ENCODE data around the gene MYO16. TPM values are rescaled to one million over a fixed set of nuclear protein-coding genes. Genes with fewer than 3 reads are reported as not detected.

Gene MYO16
- total RNA-seq, 1 experiment from 2014 or later, result 0.19 TPM

GRCh38 chr13:108860418-108860817 lies 231.0 kb downstream of the MYO16 start:
- no peak overlapping the region for H3K4me3 Mint-ChIP-seq (ENCODE audit: low read depth, unreplicated experiment)
- no peak overlapping the region for H3K27ac Mint-ChIP-seq (ENCODE audit: unreplicated experiment)
- H3K27me3 Mint-ChIP-seq (ENCODE audit: unreplicated experiment), result no peaks in the 10 kb centered on the region
- H3K36me3 Mint-ChIP-seq (ENCODE audit: insufficient read depth, unreplicated experiment), result no peaks in the 10 kb centered on the region
- TF ChIP-seq CTCF (IDR thresholded peaks at IDR 0.05; ENCODE audit: unreplicated experiment), result no peak
- no peak for DNase-seq
- CTCF ChIA-PET, result no interaction called here
- no TSS peak for BruUV-seq (replicated peaks)
- H3K4me1 Mint-ChIP-seq (ENCODE audit: low read depth, unreplicated experiment), result peaks cover 11% of the 10 kb centered on the region
- peaks cover 2% of the 10 kb centered on the region for H3K9me3 Mint-ChIP-seq (ENCODE audit: low read depth, unreplicated experiment)
- intact Hi-C loops (cut with micrococcal nuclease; ENCODE audit: unreplicated experiment), result no loop called here

GRCh38 chr13:108877300-108877699 lies 247.9 kb downstream of the MYO16 start:
- CTCF ChIA-PET, result no interaction called here
- H3K27ac Mint-ChIP-seq (ENCODE audit: unreplicated experiment), result no peak overlapping the region
- peaks cover 2% of the 10 kb centered on the region for H3K9me3 Mint-ChIP-seq (ENCODE audit: low read depth, unreplicated experiment)
- TF ChIP-seq CTCF (IDR thresholded peaks at IDR 0.05; ENCODE audit: unreplicated experiment), result no peak
- intact Hi-C loops (cut with micrococcal nuclease; ENCODE audit: unreplicated experiment), result no loop called here
- no peaks in the 10 kb centered on the region for H3K27me3 Mint-ChIP-seq (ENCODE audit: unreplicated experiment)
- H3K36me3 Mint-ChIP-seq (ENCODE audit: insufficient read depth, unreplicated experiment), result no peaks in the 10 kb centered on the region
- no peak overlapping the region for H3K4me3 Mint-ChIP-seq (ENCODE audit: low read depth, unreplicated experiment)
- no peak for DNase-seq
- H3K4me1 Mint-ChIP-seq (ENCODE audit: low read depth, unreplicated experiment), result peaks cover 7% of the 10 kb centered on the region
- no TSS peak for BruUV-seq (replicated peaks)

DNA sequence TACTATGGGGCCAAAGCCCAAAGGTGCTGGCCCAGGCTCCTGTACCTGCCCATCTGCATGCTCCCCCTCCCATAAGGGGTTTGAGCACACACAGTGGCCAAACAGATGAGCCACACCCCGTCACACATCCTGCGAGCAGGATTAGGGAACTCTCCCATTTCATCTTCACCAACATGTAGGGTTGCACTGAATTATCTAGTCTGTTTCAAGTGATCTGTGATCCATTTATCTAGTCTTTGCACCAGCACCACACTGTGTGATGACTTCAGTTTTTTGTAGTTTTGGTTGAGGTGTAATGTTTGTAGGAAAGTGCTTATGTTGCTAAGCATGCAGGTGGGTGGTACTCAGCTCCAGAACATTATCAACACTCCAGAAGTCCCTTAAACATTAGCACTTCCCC lies 249.3 kb downstream of the MYO16 start:
- CTCF ChIA-PET, result no interaction called here
- Mint-ChIP-seq H3K4me1 (ENCODE audit: low read depth, unreplicated experiment) (peaks cover 7% of the 10 kb centered on the region), H3K36me3 (ENCODE audit: insufficient read depth, unreplicated experiment) (no peaks in the 10 kb centered on the region), H3K27me3 (ENCODE audit: unreplicated experiment) (no peaks in the 10 kb centered on the region), H3K4me3 (ENCODE audit: low read depth, unreplicated experiment) (no peak overlapping the region), H3K9me3 (ENCODE audit: low read depth, unreplicated experiment) (peaks cover 2% of the 10 kb centered on the region), H3K27ac (ENCODE audit: unreplicated experiment) (no peak overlapping the region)
- intact Hi-C loops (cut with micrococcal nuclease; ENCODE audit: unreplicated experiment), result no loop called here
- no peak for DNase-seq
- BruUV-seq (replicated peaks), result no TSS peak
- TF ChIP-seq CTCF (IDR thresholded peaks at IDR 0.05; ENCODE audit: unreplicated experiment), result no peak

GRCh38 chr13:108889324-108889984 lies 260.0 kb downstream of the MYO16 start:
- Mint-ChIP-seq H3K4me3 (ENCODE audit: low read depth, unreplicated experiment) (no peak overlapping the region), H3K4me1 (ENCODE audit: low read depth, unreplicated experiment) (peaks cover 6% of the 10 kb centered on the region), H3K9me3 (ENCODE audit: low read depth, unreplicated experiment) (no peaks in the 10 kb centered on the region), H3K27ac (ENCODE audit: unreplicated experiment) (no peak overlapping the region), H3K27me3 (ENCODE audit: unreplicated experiment) (no peaks in the 10 kb centered on the region), H3K36me3 (ENCODE audit: insufficient read depth, unreplicated experiment) (no peaks in the 10 kb centered on the region)
- TF ChIP-seq CTCF (IDR thresholded peaks at IDR 0.05; ENCODE audit: unreplicated experiment), result no peak
- DNase-seq, result no peak
- BruUV-seq (replicated peaks), result no TSS peak
- CTCF ChIA-PET, result no interaction called here
- intact Hi-C loops (cut with micrococcal nuclease; ENCODE audit: unreplicated experiment), result no loop called here
